K562 (cell line): Measurements from ENCODE around the gene CLIC5. TPM values are rescaled to one million over a fixed set of nuclear protein-coding genes. Genes with fewer than 3 reads are reported as not detected.

Experiments used
- ATAC-seq: fragments of 200-7000 bp; cut with Tn5 transposase; 3 replicates; pipeline ENCODE4 v1.9.1; 2020; ENCODE audit warnings: moderate library complexity
- BruUV-seq: library from RNA; stranded (reverse); fragments of 400-500 nt; replicated peaks from 2 replicates; lab custom pipeline; 2021; lab: Mats Ljungman, UMichigan
- CTCF ChIA-PET: fragments of 300-600 bp; formaldehyde crosslinking; extraction: SDS; loops from one replicate; lab custom pipeline; 2021; ENCODE audit warnings: low intra/inter-chr PET ratio; lab: Yijun Ruan, JAX
- POLR2A ChIA-PET: fragments of 300-600, 350-650 bp; sonication (Branson Sonifier 250); formaldehyde crosslinking; extraction: SDS; loops from one replicate; lab custom pipeline; 2021; ENCODE audit warnings: antibody characterized with exemption, inconsistent platforms; lab: Yijun Ruan, JAX
- DNase-seq, 4 experiments: peaks; one replicate each; pipeline versions ENCODE4 v3.0.0 to v3.0.0-alpha.2; 2011 to 2018; ENCODE audit warnings: low spot score in 3 of 4, mixed read lengths in 3 of 4; ENCODE audit errors: extremely low read depth in 1 of 4
- FAIRE-seq: peaks from 2 replicates; lab custom pipeline; 2011; peaks lifted over from hg19 to GRCh38; lab: Jason Lieb, UNC
- H2AFZ ChIP-seq: 2 replicates; pipeline ENCODE4 v1.6.0; 2011; ENCODE audit warnings: low read depth, low read length, control low read depth, inconsistent platforms
- H3K27ac ChIP-seq: fragments of 200-600 bp; 3 replicates; pipeline ENCODE4 v1.8.0; 2011; ENCODE audit warnings: low read depth, mild to moderate bottlenecking, control low read depth, inconsistent platforms, low read length, moderate library complexity, mixed read lengths; ENCODE audit errors: extremely low read depth
- H3K27me3 ChIP-seq, 2 experiments: fragments of 300-600 bp in 1 of 2; 2 replicates in 1 of 2; 3 replicates in 1 of 2; pipeline versions ENCODE4 v1.6.0 to v1.8.0; 2011; ENCODE audit warnings: inconsistent platforms in 2 of 2, low read length in 2 of 2, mild to moderate bottlenecking in 1 of 2, mixed read lengths in 1 of 2, moderate library complexity in 1 of 2; ENCODE audit not compliant: control insufficient read depth in 2 of 2, insufficient read depth in 2 of 2
- H3K36me3 ChIP-seq: fragments of 300-600 bp; 3 replicates; pipeline ENCODE4 v1.8.0; 2011; ENCODE audit warnings: mild to moderate bottlenecking, low read length, inconsistent platforms; ENCODE audit not compliant: control insufficient read depth, insufficient read depth
- H3K4me1 ChIP-seq, 2 experiments: fragments of 200-600 bp in 1 of 2; replicated peaks in 1 of 2; 2 replicates in 1 of 2; 3 replicates in 1 of 2; pipeline versions ENCODE4 v1.5.1 to v1.8.0; 2011; ENCODE audit warnings: inconsistent platforms in 2 of 2, low read length in 2 of 2, mild to moderate bottlenecking in 1 of 2, mixed read lengths in 1 of 2, moderate library complexity in 1 of 2; ENCODE audit not compliant: control insufficient read depth in 2 of 2, insufficient read depth in 2 of 2
- H3K4me2 ChIP-seq: 2 replicates; pipeline ENCODE4 v1.6.1; 2011; ENCODE audit warnings: low read length, control low read depth, inconsistent platforms, mixed read lengths; ENCODE audit not compliant: insufficient read depth
- H3K4me3 ChIP-seq: fragments of 200-600 bp; sonication (generic), shearing (Covaris generic); 2 replicates; pipeline ENCODE4 v1.5.1; 2016; ENCODE audit warnings: control low read depth, inconsistent platforms
- H3K79me2 ChIP-seq: fragments of 200-600 bp; 3 replicates; pipeline ENCODE4 v1.8.0; 2011; ENCODE audit warnings: low read length, inconsistent platforms; ENCODE audit not compliant: control insufficient read depth, insufficient read depth
- H3K9ac ChIP-seq, 2 experiments: 2 replicates each; pipeline versions ENCODE4 v1.6.0 to v1.6.1; 2011; ENCODE audit warnings: low read depth in 2 of 2, low read length in 2 of 2, control low read depth in 1 of 2, inconsistent platforms in 1 of 2, mild to moderate bottlenecking in 1 of 2, mixed read lengths in 1 of 2; ENCODE audit not compliant: insufficient read depth in 1 of 2
- H3K9me1 ChIP-seq: one replicate; pipeline ENCODE4 v1.6.0; 2011; ENCODE audit warnings: inconsistent platforms, mild to moderate bottlenecking, low read length, moderate library complexity; ENCODE audit not compliant: control insufficient read depth, insufficient read depth
- H3K9me3 ChIP-seq: replicated peaks from 2 replicates; pipeline ENCODE4 v1.5.1; 2011; ENCODE audit warnings: low read depth, low read length, inconsistent platforms; ENCODE audit not compliant: control insufficient read depth, insufficient read depth
- H4K20me1 ChIP-seq: replicated peaks from 2 replicates; pipeline ENCODE4 v1.6.1; 2011; ENCODE audit warnings: low read length, inconsistent platforms, mixed read lengths; ENCODE audit not compliant: control insufficient read depth, insufficient read depth
- CEBPB ChIP-seq: fragments of 450-650 bp; IDR thresholded peaks from 2 replicates; pipeline ENCODE4 v1.6.1; 2016; ENCODE audit warnings: missing genetic modification characterization, missing compliant biosample characterization
- HMGXB4 ChIP-seq: sonication (generic); formaldehyde crosslinking; IDR thresholded peaks from 2 replicates; pipeline ENCODE4 v1.8.1; 2023; ENCODE audit warnings: mild to moderate bottlenecking, missing genetic modification reagents
- PTTG1 ChIP-seq: fragments of 450-650 bp; IDR thresholded peaks from 2 replicates; pipeline ENCODE4 v1.6.1; 2016; ENCODE audit warnings: low read depth, mild to moderate bottlenecking, missing genetic modification characterization, missing compliant biosample characterization
- RUNX1 ChIP-seq: sonication (generic); IDR thresholded peaks from 2 replicates; pipeline ENCODE4 v1.6.1; 2016; ENCODE audit warnings: antibody characterized with exemption, low read depth
- ZNF23 ChIP-seq: fragments of 250-450 bp; sonication (Bioruptor Pico); IDR thresholded peaks from 2 replicates; pipeline ENCODE4 v1.4.0; 2020; ENCODE audit warnings: mild to moderate bottlenecking
- in situ Hi-C: fragments of 300-500 bp; cut with MboI; formaldehyde crosslinking; loops from 4 replicates; pipeline ENCODE4 v1.15.0; 2018; ENCODE audit warnings: inconsistent platforms, mixed read lengths
- intact Hi-C: fragments of 100-400 bp; cut with micrococcal nuclease; formaldehyde crosslinking; loops from 2 replicates; pipeline ENCODE4 v1.14.2; 2022
- polyA plus RNA-seq, 8 experiments: library from polyadenylated mRNA; depleted of rRNA in 4 of 8; stranded (reverse) in 5 of 8; unstranded in 3 of 8; fragments of >200 nt; fragmentation: Nextera tagmentation in 2 of 8; fragmentation: Illumina TruSeq in 1 of 8; extraction: Ambion mirVana in 2 of 8; extraction: Trizol in 1 of 8; gene quantifications; 2 replicates each; pipeline versions ENCODE4 v1.2.1 to v1.2.3, GENCODE V29; 2011 to 2014; ENCODE audit warnings: inconsistent platforms in 1 of 8, missing spikeins in 1 of 8
- total RNA-seq, 7 experiments: library from RNA; depleted of rRNA in 6 of 7; stranded (reverse); fragments of >200 nt in 6 of 7; fragmentation: Illumina TruSeq in 2 of 7; extraction: Trizol in 2 of 7; gene quantifications; 2 replicates each; pipeline versions ENCODE4 v1.2.1 to v1.2.3, GENCODE V29; 2011 to 2021; ENCODE audit warnings: low replicate concordance in 1 of 7
- TF ChIP-seq, protein P1 (sequence below): IDR thresholded peaks from 2 replicates; pipeline ENCODE4 v1.6.1; 2011; ENCODE audit warnings: borderline replicate concordance, low read depth, mild to moderate bottlenecking, moderate library complexity, low read length; ENCODE audit not compliant: insufficient read depth, poor library complexity, severe bottlenecking
- TF ChIP-seq, protein P2 (sequence below), 3 experiments: IDR thresholded peaks in 2 of 3; conservative IDR thresholded peaks in 1 of 3; 2 replicates each; pipeline ENCODE4 v1.5.1; 2011 to 2012; ENCODE audit warnings: low read length in 3 of 3, mild to moderate bottlenecking in 3 of 3, control low read depth in 2 of 3, improper control_type of control experiment in 1 of 3, inconsistent platforms in 1 of 3, low read depth in 1 of 3, mixed read lengths in 1 of 3, moderate library complexity in 1 of 3; ENCODE audit not compliant: insufficient read depth in 2 of 3

The CLIC5 gene
- total and polyA plus RNA-seq, 9 of the 15 experiments (the other 6 are each of a cell fraction or from before 2014, with no cell fraction given) = 0.31 TPM; not detected in 8

- ATAC-seq (no peak), FAIRE-seq (no peak), DNase-seq (no peak)
- BruUV-seq = no TSS peak
- no peaks in the 10 kb centered on the region for H3K9me1 ChIP-seq
- H3K27me3 ChIP-seq = no peaks in the 10 kb centered on the region
- no peak overlapping the region for H3K4me3 ChIP-seq
- in situ Hi-C loops (loop anchor here (25.0 kb wide), 1 partner anchor 930 kb away; no protein-coding TSS in a partner anchor), intact Hi-C loops (no loop called here)
- no peak overlapping the region for H3K4me2 ChIP-seq
- H2AFZ ChIP-seq = no peak overlapping the region
- no peaks in the 10 kb centered on the region for H3K4me1 ChIP-seq
- H3K27ac ChIP-seq = no peak overlapping the region
- POLR2A ChIA-PET = no interaction called here
- no peaks in the 10 kb centered on the region for H3K36me3 ChIP-seq
- TF ChIP-seq, protein P1, sequence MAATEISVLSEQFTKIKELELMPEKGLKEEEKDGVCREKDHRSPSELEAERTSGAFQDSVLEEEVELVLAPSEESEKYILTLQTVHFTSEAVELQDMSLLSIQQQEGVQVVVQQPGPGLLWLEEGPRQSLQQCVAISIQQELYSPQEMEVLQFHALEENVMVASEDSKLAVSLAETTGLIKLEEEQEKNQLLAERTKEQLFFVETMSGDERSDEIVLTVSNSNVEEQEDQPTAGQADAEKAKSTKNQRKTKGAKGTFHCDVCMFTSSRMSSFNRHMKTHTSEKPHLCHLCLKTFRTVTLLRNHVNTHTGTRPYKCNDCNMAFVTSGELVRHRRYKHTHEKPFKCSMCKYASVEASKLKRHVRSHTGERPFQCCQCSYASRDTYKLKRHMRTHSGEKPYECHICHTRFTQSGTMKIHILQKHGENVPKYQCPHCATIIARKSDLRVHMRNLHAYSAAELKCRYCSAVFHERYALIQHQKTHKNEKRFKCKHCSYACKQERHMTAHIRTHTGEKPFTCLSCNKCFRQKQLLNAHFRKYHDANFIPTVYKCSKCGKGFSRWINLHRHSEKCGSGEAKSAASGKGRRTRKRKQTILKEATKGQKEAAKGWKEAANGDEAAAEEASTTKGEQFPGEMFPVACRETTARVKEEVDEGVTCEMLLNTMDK = no peak
- no peak for TF ChIP-seq RUNX1
- TF ChIP-seq, protein P2, sequence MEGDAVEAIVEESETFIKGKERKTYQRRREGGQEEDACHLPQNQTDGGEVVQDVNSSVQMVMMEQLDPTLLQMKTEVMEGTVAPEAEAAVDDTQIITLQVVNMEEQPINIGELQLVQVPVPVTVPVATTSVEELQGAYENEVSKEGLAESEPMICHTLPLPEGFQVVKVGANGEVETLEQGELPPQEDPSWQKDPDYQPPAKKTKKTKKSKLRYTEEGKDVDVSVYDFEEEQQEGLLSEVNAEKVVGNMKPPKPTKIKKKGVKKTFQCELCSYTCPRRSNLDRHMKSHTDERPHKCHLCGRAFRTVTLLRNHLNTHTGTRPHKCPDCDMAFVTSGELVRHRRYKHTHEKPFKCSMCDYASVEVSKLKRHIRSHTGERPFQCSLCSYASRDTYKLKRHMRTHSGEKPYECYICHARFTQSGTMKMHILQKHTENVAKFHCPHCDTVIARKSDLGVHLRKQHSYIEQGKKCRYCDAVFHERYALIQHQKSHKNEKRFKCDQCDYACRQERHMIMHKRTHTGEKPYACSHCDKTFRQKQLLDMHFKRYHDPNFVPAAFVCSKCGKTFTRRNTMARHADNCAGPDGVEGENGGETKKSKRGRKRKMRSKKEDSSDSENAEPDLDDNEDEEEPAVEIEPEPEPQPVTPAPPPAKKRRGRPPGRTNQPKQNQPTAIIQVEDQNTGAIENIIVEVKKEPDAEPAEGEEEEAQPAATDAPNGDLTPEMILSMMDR (IDR thresholded peaks at IDR 0.05 in 2 of 3, conservative IDR thresholded peaks at IDR 0.05 in 1 of 3; ENCODE audit: insufficient read depth in 2 of 3, low read depth in 1 of 3, low read length in 3 of 3) = no peak
- TF ChIP-seq ZNF23 (CRISPR knock-in tag) = no peak
- TF ChIP-seq CEBPB (tag) = no peak
- TF ChIP-seq PTTG1 (tag) = no peak
- TF ChIP-seq HMGXB4 (CRISPR knock-in tag) = no peak
- no peaks in the 10 kb centered on the region for H3K79me2 ChIP-seq
- no peaks in the 10 kb centered on the region for H4K20me1 ChIP-seq
- CTCF ChIA-PET = no interaction called here
- no peaks in the 10 kb centered on the region for H3K9me3 ChIP-seq
- no peak overlapping the region for H3K9ac ChIP-seq
Measured at GRCh38 chr6:46057792-46058191, 42.1 kb upstream of the CLIC5 start.
